SU-DHL-6 (cell line): ENCODE results near the gene FEZF2.

ENCODE experiments used
- EZH2phosphoT487 ChIP-seq: fragments of 200-600 bp; sonication (generic), shearing (Covaris generic); conservative IDR thresholded peaks from 2 replicates; pipeline ENCODE4 v1.6.1; 2018; ENCODE audit warnings: mild to moderate bottlenecking, antibody characterized with exemption, low read length, moderate library complexity, mixed read lengths
- TF ChIP-seq, protein P1 (sequence below): fragments of 200-600 bp; sonication (generic); IDR thresholded peaks from one replicate; pipeline ENCODE4 v1.5.1; 2017; ENCODE audit warnings: antibody characterized with exemption, mild to moderate bottlenecking, low read length, moderate library complexity; ENCODE audit not compliant: insufficient read depth, poor library complexity, severe bottlenecking

DNA sequence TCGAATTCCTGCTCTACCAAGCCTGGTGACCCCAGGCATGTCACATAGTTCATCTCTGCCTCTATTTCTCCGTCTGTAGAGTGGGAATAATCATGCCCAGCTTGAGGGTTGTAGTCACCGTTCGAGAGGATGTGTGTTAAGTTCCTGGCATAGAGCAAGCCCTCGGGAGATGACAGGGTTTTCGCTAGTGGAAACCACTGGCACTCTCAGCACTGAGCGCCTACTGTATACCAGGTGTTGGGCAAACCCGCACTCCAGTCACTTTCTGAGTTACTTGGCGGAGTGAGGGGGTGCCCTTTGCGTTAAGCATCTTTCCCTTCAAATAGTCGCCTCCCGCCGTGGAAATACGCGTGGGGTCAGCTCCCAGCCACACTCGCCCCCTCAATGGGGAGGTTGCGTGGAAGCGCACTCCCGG is 5.1 kb downstream of the FEZF2 start:
- TF ChIP-seq, protein P1, sequence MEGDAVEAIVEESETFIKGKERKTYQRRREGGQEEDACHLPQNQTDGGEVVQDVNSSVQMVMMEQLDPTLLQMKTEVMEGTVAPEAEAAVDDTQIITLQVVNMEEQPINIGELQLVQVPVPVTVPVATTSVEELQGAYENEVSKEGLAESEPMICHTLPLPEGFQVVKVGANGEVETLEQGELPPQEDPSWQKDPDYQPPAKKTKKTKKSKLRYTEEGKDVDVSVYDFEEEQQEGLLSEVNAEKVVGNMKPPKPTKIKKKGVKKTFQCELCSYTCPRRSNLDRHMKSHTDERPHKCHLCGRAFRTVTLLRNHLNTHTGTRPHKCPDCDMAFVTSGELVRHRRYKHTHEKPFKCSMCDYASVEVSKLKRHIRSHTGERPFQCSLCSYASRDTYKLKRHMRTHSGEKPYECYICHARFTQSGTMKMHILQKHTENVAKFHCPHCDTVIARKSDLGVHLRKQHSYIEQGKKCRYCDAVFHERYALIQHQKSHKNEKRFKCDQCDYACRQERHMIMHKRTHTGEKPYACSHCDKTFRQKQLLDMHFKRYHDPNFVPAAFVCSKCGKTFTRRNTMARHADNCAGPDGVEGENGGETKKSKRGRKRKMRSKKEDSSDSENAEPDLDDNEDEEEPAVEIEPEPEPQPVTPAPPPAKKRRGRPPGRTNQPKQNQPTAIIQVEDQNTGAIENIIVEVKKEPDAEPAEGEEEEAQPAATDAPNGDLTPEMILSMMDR, result no peak
- no peak for TF ChIP-seq EZH2phosphoT487
